Endometrial microvascular endothelial cells (primary cell): ENCODE results near the gene NACA2. TPM values are rescaled to one million over a fixed set of nuclear protein-coding genes. Genes with fewer than 3 reads are reported as not detected.
"Not testable (repeated sequence)": the region's sequence is repeated elsewhere in the genome, so short reads cannot be mapped to it uniquely, and the experiment has no call there.

ENCODE experiments used
- in situ Hi-C: cut with HindIII; loops from 2 replicates; pipeline ENCODE4 v1.10.0; 2017; ENCODE audit warnings: low sequenced_read_pairs, low pct_unique_long_range_greater_than_20kb; ENCODE audit errors: inconsistent ontology term
- total RNA-seq: library from RNA; depleted of rRNA; stranded (reverse); fragments of >200 nt; gene quantifications from one replicate; pipeline ENCODE4 v1.2.3, GENCODE V29; 2015; ENCODE audit errors: inconsistent ontology term

Gene NACA2
- total RNA-seq, 1 donor from 2014 or later, result not detected

GRCh38 chr17:61605692-61606091 lies 14.7 kb upstream of the NACA2 start:
- in situ Hi-C loops, result no loop called here

- in situ Hi-C loops, result no loop called here
Observed at GRCh38 chr17:61601297-61601696, 10.3 kb upstream of the NACA2 start.

GRCh38 chr17:61600621-61601020 lies 9.6 kb upstream of the NACA2 start:
- in situ Hi-C loops, result no loop called here

- in situ Hi-C loops, result no loop called here
Observed at GRCh38 chr17:61599608-61600007, 8.6 kb upstream of the NACA2 start.

- in situ Hi-C loops, result no loop called here
Observed at GRCh38 chr17:61598014-61598413, 7.0 kb upstream of the NACA2 start.

GRCh38 chr17:61597607-61598006 lies 6.6 kb upstream of the NACA2 start:
- in situ Hi-C loops, result no loop called here

- in situ Hi-C loops, result no loop called here
Observed at GRCh38 chr17:61595418-61596186, 4.6 kb upstream of the NACA2 start.

GRCh38 chr17:61594294-61594825 lies 3.3 kb upstream of the NACA2 start:
- in situ Hi-C loops, result no loop called here

- in situ Hi-C loops, result no loop called here
Observed at GRCh38 chr17:61593426-61593825, 2.4 kb upstream of the NACA2 start.

- in situ Hi-C loops, result no loop called here
Observed at GRCh38 chr17:61591930-61592329, 911 bp upstream of the NACA2 start.

- in situ Hi-C loops, result no loop called here
Observed at GRCh38 chr17:61589990-61590389, 1.0 kb downstream of the NACA2 start.

- in situ Hi-C loops, result no loop called here
Observed at GRCh38 chr17:61587807-61588660, 3.0 kb downstream of the NACA2 start.

- in situ Hi-C loops, result no loop called here
Observed at GRCh38 chr17:61587242-61587641, 3.8 kb downstream of the NACA2 start.

- in situ Hi-C loops, result not testable (repeated sequence)
Observed at GRCh38 chr17:61586622-61587021, 4.4 kb downstream of the NACA2 start.

- in situ Hi-C loops, result no loop called here
Observed at GRCh38 chr17:61586031-61586566, 4.9 kb downstream of the NACA2 start.

- in situ Hi-C loops, result no loop called here
Observed at GRCh38 chr17:61584866-61585265, 6.2 kb downstream of the NACA2 start.

- in situ Hi-C loops, result no loop called here
Observed at GRCh38 chr17:61584266-61584665, 6.8 kb downstream of the NACA2 start.

- in situ Hi-C loops, result no loop called here
Observed at GRCh38 chr17:61583660-61584264, 7.3 kb downstream of the NACA2 start.

GRCh38 chr17:61583242-61583641 lies 7.8 kb downstream of the NACA2 start:
- in situ Hi-C loops, result no loop called here
